Muscle layer of colon (tissue), 2 donors: Measurements from ENCODE around the gene LDB1.
A peak's percentile ranks its signal among the peaks of the same experiment; 100 is the strongest.

Experiments
- H3K27ac ChIP-seq: one replicate; pipeline ENCODE4 v1.7.0; 2013; ENCODE audit warnings: low read depth, mild to moderate bottlenecking, low read length, moderate library complexity
- H3K27me3 ChIP-seq, 2 donors: one replicate each; pipeline ENCODE4 v1.7.0; 2013; ENCODE audit warnings: low read length in 2 of 2, mild to moderate bottlenecking in 2 of 2; ENCODE audit not compliant: insufficient read depth in 2 of 2, control insufficient read depth in 1 of 2
- H3K36me3 ChIP-seq: one replicate; pipeline ENCODE4 v1.7.0; 2013; ENCODE audit warnings: mild to moderate bottlenecking, low read length; ENCODE audit not compliant: insufficient read depth
- H3K4me1 ChIP-seq: one replicate; pipeline ENCODE4 v1.7.0; 2013; ENCODE audit warnings: mild to moderate bottlenecking, low read length; ENCODE audit not compliant: insufficient read depth
- H3K4me3 ChIP-seq, 2 donors: one replicate each; pipeline ENCODE4 v1.7.0; 2013; ENCODE audit warnings: low read length in 2 of 2, low read depth in 1 of 2, mild to moderate bottlenecking in 1 of 2, moderate library complexity in 1 of 2
- H3K9ac ChIP-seq: one replicate; pipeline ENCODE4 v1.7.0; 2013; ENCODE audit warnings: low read length
- H3K9me3 ChIP-seq: one replicate; pipeline ENCODE4 v1.7.0; 2013; ENCODE audit warnings: mild to moderate bottlenecking, low read length
- donor health status: abdominal sarcoma.
- donor health status: Adenocarcinoma of cecum.

The LDB1 gene, protein sequence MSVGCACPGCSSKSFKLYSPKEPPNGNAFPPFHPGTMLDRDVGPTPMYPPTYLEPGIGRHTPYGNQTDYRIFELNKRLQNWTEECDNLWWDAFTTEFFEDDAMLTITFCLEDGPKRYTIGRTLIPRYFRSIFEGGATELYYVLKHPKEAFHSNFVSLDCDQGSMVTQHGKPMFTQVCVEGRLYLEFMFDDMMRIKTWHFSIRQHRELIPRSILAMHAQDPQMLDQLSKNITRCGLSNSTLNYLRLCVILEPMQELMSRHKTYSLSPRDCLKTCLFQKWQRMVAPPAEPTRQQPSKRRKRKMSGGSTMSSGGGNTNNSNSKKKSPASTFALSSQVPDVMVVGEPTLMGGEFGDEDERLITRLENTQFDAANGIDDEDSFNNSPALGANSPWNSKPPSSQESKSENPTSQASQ

DNA sequence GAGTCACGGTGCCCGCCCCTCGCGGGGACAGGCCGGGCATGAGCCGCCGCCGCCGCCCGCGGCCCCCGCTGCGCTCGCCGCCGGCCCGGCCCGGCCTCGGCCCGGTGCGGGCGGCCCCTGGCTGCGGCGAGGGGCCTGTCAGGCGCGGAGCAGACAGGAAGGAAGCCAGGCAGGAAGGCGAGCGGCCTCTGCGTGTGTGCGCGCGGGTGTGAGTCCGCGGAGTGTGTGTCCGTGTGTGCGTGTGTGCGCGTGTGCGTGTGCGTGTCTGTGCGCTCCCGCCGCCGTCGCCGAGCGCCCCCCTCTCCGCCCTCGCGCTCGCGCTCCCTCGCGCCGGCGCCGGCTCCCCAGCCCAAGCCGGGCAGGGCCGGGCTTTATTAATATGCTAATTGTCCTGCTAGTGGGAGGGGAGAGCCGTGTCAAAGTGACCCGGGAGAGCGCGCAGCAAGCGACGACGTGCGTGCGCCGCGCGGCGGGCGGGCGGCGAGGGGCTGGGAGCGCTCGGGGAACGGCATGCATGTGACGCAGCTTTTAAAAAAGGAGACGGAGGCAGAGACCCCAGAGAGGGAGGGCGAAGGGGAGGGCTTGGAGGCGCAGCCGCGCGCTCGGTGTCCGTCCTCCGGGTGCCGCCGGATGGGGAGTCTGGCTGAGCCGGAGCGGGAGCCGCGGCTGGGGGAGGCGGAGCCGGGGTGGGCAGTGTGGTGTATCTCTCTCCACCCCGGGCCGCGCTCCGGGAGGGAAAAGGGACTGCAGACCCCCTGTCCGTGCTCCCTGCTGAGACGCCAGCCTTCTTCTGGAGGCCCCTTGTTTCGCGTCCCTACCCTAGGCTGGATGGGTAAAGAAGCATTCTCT is at the start of gene LDB1:
TSS of gene LDB1 (minus strand) at position 227 of the 849 bp plus-strand sequence. CDS start 258 bp downstream, outside the sequence.
- peaks cover 54% of the 10 kb centered on the region for H3K4me1 ChIP-seq
- no peaks in the 10 kb centered on the region for H3K9me3 ChIP-seq
- H3K27me3 ChIP-seq: no peaks in the 10 kb centered on the region
- H3K27ac ChIP-seq: peak within 1 kb of the TSS; percentile 99
- peak within 1 kb of the TSS; percentile 51 to 91 for H3K4me3 ChIP-seq
- peak within 1 kb of the TSS; percentile 97 for H3K9ac ChIP-seq
- H3K36me3 ChIP-seq: no peaks in the 10 kb centered on the region

DNA sequence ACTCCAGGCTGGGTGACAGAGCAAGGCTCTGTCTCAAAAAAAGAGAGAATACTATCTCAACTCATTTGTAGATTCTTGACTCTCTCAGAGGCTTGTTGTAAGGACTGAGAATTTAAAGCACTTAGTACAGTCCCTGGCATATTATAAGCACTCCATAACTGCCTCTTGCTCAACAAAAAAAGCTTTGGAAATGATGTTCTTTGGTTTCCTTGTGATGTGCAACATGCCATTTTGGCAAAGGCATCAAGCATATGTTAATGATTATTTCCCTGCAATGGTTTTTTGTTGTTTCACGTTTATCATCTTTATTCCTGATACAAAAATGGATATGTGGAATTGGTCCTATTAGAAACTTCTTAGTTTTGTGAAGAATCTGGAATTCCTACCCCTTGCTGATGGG is 47.7 kb upstream of the LDB1 start:
- no peak overlapping the region for H3K27ac ChIP-seq
- peaks cover 7% of the 10 kb centered on the region for H3K36me3 ChIP-seq
- no peak overlapping the region for H3K4me3 ChIP-seq
- no peaks in the 10 kb centered on the region for H3K27me3 ChIP-seq
- H3K4me1 ChIP-seq: peaks cover 5% of the 10 kb centered on the region
- H3K9me3 ChIP-seq: no peaks in the 10 kb centered on the region
- H3K9ac ChIP-seq: no peak overlapping the region

DNA sequence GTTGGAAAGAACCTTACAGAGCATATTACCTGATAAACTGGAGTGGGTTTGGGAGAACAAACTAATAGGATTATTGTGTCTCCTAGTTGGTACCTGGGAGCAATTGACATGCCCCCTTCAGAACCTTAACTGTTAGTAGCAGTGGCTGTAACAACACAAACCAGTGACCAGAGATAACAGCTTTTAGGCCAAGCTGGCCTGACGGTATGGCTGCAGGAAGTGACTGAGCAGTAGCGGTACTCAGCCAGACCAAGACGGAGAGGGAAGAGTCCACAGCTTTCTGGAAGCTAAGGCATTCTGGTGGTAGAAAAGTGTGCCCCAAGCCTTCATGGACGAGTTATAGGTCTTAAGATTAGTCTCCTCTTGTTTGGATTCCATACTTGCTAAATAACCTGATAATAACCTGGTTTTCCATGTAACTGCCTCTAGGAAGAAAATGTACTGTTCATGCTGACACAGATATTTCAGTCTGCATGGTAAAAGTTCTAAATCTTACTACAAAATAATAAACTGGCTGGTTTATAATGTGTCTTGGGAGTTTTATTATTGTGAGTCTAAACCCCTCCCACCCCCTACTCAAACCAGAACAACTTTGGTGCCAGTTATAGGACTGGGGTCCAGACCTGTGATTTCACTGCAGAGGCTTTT is 43.3 kb upstream of the LDB1 start:
- Histone ChIP-seq H3K9ac (no peak overlapping the region), H3K4me1 (no peaks in the 10 kb centered on the region), H3K9me3 (no peaks in the 10 kb centered on the region), H3K27me3 (no peaks in the 10 kb centered on the region), H3K4me3 (no peak overlapping the region), H3K27ac (no peak overlapping the region), H3K36me3 (peaks cover 50% of the 10 kb centered on the region)

DNA sequence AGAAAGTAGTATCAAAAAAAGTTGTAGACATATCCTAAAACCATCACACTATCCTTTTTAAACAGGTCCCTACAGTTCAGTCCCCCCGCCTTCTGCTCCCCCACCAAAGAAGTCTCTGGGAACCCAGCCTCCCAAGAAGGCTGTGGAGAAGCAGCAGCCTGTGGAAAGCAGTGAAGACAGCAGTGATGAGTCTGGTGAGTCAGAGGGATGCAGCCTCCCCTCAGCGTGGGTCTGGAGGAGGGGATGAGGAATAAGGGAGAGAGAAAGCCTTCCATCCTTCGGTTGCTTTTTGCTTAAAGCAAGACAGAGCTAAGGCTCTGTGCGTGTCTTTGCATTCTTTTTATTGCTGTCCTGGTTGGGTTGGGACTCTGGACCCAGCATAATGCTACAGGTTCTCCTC is 39.7 kb upstream of the LDB1 start:
- Histone ChIP-seq H3K27ac (no peak overlapping the region), H3K9ac (no peak overlapping the region), H3K4me1 (no peaks in the 10 kb centered on the region), H3K27me3 (no peaks in the 10 kb centered on the region), H3K36me3 (peaks cover 67% of the 10 kb centered on the region), H3K4me3 (no peak overlapping the region), H3K9me3 (no peaks in the 10 kb centered on the region)

DNA sequence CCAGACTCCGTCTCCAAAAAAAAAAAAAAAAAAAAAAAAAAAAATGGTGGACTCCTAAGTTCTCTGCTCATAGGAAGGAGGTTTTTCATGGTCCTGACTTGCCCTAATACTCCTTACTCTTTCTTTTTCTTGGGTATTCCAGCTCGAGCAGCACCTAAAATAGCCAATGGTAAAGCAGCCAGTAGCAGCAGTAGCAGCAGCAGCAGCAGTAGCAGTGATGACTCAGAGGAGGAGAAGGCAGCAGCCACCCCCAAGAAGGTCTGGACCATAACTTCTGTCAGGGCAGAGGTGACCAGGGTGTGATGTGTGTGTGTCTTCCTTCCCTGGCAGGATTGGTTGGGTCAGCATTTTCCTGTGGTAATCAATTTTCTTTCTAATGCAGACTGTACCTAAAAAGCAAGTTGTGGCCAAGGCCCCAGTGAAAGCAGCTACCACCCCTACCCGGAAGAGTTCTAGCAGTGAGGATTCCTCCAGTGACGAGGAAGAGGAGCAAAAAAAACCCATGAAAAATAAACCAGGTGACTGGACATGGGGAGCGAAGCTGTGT is 39.0 kb upstream of the LDB1 start:
- peaks cover 67% of the 10 kb centered on the region for H3K36me3 ChIP-seq

DNA sequence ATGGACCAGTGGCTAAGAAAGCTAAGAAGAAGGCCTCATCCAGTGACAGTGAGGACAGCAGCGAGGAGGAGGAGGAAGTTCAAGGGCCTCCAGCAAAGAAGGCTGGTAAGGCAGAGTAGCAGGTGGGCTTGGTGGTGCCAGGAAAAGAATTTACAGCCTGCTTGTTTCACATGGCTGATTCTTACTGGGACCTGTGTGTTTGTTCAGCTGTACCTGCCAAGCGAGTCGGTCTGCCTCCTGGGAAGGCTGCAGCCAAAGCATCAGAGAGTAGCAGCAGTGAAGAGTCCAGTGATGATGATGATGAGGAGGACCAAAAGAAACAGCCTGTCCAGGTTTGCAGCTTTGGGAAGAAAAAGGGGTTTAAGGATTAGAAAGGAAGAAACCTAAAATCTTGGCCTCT is 37.1 kb upstream of the LDB1 start:
- Histone ChIP-seq H3K27ac (no peak overlapping the region), H3K9ac (no peak overlapping the region), H3K4me1 (peaks cover 10% of the 10 kb centered on the region), H3K9me3 (no peaks in the 10 kb centered on the region), H3K27me3 (no peaks in the 10 kb centered on the region), H3K36me3 (peaks cover 54% of the 10 kb centered on the region), H3K4me3 (no peak overlapping the region)

More for the DNA sequence above, 39.0 kb upstream of the LDB1 start:
- no peak overlapping the region for H3K4me3 ChIP-seq
- no peak overlapping the region for H3K27ac ChIP-seq
- no peak overlapping the region for H3K9ac ChIP-seq
- no peaks in the 10 kb centered on the region for H3K27me3 ChIP-seq
- H3K9me3 ChIP-seq: no peaks in the 10 kb centered on the region
- no peaks in the 10 kb centered on the region for H3K4me1 ChIP-seq

DNA sequence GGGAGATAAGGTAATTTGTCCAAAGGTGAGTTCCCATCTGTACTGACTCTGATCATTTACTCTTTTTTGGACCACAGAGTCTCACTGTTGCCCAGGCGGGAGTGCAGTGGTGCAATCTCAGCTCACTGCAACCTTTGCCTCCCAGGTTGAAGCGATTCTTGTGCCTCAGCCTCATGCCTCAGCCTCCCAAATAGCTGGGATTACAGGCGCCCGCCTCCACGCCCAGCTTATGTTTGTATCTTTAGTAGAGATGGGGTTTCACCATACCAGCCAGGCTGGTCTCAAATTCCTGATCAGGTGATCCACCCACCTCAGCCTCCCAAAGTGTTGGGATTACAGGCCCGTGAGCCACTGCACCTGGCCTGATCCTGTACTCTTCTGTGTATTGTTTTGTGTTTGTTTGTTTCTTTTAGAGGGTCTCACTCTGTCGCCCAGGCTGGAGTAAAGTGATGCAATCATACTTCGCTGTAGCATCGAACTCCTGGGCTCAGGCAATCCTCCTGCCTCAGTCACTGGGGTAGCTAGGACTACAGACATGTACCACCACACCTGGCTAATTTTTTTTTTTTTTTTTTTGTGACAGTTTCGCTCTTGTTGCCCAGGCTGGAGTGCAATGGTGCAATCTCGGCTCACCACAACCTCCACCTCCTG is 34.4 kb upstream of the LDB1 start:
- Histone ChIP-seq H3K27ac (no peak overlapping the region), H3K27me3 (no peaks in the 10 kb centered on the region), H3K36me3 (peaks cover 35% of the 10 kb centered on the region), H3K9ac (no peak overlapping the region), H3K4me3 (no peak overlapping the region), H3K9me3 (no peaks in the 10 kb centered on the region), H3K4me1 (peaks cover 10% of the 10 kb centered on the region)

DNA sequence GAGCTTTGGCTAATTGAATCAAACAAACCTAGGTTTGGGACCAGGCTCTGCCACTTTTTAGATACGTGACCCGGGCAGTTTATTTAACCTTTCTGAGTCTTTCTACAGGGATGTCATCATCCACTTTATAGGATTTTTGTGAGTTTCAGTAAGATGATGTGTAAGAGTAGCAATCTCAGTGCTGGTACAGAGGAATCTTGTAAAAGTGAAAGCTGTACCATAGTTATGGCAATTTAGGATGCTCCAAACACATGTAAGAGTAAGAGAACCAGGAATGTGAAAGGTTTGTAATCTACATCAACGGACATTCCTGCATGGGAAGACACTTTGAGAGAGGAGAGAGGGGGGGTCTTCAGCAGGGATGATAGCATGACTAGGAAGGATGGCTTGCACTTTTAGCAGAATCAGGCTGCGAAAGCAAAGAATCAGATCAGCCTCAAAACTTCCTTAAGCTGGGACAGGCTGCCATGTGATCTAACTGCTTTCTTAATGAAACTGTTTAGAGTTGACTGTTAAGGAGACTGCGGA is 33.0 kb upstream of the LDB1 start:
- Histone ChIP-seq H3K27ac (peak overlapping the region; percentile 96), H3K4me3 (peak overlapping the region; percentile 89 to 97), H3K27me3 (no peaks in the 10 kb centered on the region), H3K9me3 (no peaks in the 10 kb centered on the region), H3K4me1 (peaks cover 10% of the 10 kb centered on the region), H3K36me3 (peaks cover 35% of the 10 kb centered on the region), H3K9ac (peak overlapping the region; percentile 84)

DNA sequence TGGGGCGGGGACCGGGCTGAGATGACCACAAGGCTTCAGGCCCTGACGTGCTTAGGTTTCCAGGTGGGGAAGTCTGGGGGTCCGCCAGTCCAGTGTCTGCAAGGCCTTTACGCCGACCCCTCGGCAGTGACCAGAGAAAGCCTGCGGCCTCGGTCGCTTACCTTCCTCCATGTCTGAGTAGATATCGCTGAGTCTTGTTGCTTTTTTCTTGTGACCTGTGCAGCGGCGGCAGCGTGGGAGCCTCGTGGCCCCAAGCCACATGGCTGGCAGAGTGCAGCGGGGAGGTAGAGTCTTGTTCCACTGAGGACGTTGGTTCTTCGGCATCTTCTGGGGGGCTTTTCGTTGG is 32.4 kb upstream of the LDB1 start:
- Histone ChIP-seq H3K27me3 (no peaks in the 10 kb centered on the region), H3K4me1 (peaks cover 10% of the 10 kb centered on the region), H3K9me3 (no peaks in the 10 kb centered on the region), H3K36me3 (peaks cover 34% of the 10 kb centered on the region), H3K4me3 (peak overlapping the region; percentile 89 to 97), H3K9ac (peak overlapping the region; percentile 84), H3K27ac (peak overlapping the region; percentile 96)

DNA sequence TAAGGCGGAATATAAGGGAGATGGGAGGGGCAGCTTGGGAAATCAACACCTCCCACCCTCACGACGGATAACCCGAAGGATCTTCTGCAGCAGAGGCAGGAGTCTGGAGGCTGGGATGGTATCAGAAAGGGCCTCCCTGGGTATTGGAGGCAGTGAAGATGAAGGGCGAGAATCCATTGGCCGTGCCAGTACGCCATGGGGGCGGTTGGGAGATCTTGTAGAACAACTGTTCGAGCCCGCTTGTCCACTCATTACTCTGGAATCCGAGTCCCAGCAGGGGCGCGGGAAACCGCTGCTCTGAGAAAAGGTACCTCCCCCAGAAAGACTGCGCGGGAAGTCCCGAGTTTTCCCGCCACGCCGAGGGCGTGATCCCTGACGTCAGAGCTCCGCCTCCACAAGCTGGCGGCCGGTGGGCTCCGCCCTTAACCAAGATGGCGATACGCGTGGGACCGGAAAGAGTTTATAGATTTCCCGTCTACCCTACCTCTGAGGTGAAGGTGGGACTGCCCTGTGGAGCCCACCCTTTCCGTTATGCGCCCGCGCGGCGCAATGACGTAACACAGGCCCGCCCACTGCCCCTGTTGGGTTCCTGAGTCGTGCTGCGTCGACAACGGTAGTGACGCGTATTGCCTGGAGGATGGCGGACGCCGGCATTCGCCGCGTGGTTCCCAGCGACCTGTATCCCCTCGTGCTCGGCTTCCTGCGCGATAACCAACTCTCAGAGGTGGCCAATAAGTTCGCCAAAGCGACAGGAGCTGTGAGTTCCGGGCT is 31.8 kb upstream of the LDB1 start, which contains the start of gene NOLC1:
TSS of gene NOLC1 (plus strand) at position 616 of the 771 bp plus-strand sequence. CDS start at position 638, 22 bp downstream.
- Histone ChIP-seq H3K4me3 (peak within 1 kb of the TSS; percentile 89 to 97), H3K27me3 (no peaks in the 10 kb centered on the region), H3K36me3 (peaks cover 34% of the 10 kb centered on the region), H3K4me1 (peaks cover 10% of the 10 kb centered on the region), H3K9ac (peak within 1 kb of the TSS; percentile 84), H3K27ac (peak within 1 kb of the TSS; percentile 96), H3K9me3 (no peaks in the 10 kb centered on the region)
